ENCODE results near the gene TMEM248. TPM values are rescaled to one million over a fixed set of nuclear protein-coding genes. Genes with fewer than 3 reads are reported as not detected.
"Not testable (repeated sequence)": the region's sequence is repeated elsewhere in the genome, so short reads cannot be mapped to it uniquely, and the experiment has no call there.

TMEM248 gene
- total RNA-seq, 1 experiment from 2014 or later: 126 TPM

DNA sequence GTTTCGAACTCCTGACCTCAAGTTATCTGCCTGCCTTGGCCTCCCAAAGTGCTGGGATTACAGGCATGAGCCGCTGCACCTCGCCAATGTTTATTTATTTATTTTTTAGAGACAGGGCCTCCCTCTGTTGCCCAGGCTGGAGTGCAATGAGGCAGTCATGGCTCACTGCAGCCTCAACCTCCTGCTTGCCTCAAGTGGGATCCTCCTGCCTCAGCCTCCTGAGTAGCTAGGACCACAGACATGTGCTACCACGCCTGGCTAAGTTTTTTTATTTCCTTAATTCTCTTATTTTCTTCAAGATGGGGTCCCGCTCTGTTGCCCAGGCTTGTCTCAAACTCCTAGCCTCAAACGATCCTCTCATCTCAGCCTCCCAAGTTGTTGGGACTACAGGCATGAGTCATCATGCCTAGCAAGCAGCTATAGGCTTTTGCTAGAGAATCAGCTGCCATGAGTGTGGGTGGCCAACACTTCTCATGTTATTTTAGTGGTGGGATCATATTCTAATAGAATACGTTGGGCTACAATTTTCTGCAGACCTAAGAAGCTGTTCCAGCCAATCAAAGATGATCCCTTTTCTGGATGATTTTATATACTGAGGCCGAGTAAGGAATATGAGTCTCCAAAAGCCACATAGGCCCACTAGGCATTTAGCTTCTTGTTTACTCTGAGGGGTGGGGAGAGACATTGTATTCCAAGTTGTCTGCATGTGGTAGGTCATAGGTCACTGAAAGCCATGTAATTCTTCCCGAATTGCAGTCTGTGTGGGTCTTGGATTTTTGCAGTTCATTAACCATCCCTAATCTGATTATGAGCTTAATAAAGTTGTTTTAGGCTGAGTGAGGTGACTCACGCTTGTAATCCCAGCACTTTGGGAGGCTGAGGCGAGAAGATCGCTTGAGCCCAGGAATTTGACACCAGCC lies 7.6 kb upstream of the TMEM248 start:
- Histone ChIP-seq H3K9me2 (replicated peaks; ENCODE audit: insufficient read depth, low read length) (no peaks in the 10 kb centered on the region), H3K36me3 (ENCODE audit: insufficient read depth, low read length) (no peaks in the 10 kb centered on the region), H2AFZ (ENCODE audit: low read length) (no peak overlapping the region), H3K79me2 (ENCODE audit: low read length) (no peaks in the 10 kb centered on the region), H3K27me3 (ENCODE audit: low read length) (no peaks in the 10 kb centered on the region), H3K9me3 (ENCODE audit: low read length) (no peaks in the 10 kb centered on the region), H3K27ac (ENCODE audit: low read length) (no peak overlapping the region), H3K4me3 (ENCODE audit: low read length) (no peak overlapping the region), H3K4me1 (ENCODE audit: low read length) (no peaks in the 10 kb centered on the region), H3K4me2 (ENCODE audit: low read depth, low read length, poor library complexity, severe bottlenecking) (no peak overlapping the region), H3K9ac (ENCODE audit: low read length) (no peak overlapping the region), H4K20me1 (ENCODE audit: insufficient read depth, low read depth, low read length) (no peaks in the 10 kb centered on the region)
- DNase-seq: no peak

DNA sequence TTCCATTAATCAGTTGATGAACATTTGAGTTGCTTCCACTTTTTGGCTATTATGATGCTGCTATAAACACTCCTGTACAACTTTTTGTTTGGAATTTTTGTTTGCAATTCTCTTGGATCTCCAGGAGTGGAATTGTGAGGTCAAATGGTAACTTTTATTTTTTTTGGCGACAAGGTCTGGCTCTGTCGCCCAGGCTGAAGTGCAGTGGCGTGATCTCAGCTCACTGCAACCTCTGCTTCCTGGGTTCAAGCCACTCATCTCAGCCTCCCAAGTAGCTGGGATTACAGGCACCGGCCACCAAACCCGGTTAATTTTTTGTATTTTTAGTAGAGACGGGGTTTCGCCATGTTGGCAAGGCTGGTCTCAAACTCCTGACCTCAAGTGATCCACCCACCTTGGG lies 3.1 kb upstream of the TMEM248 start:
- not testable (repeated sequence) for H3K27me3 ChIP-seq (ENCODE audit: low read length); H4K20me1 ChIP-seq (ENCODE audit: insufficient read depth, low read depth, low read length); H3K9ac ChIP-seq (ENCODE audit: low read length); H3K36me3 ChIP-seq (ENCODE audit: insufficient read depth, low read length); H2AFZ ChIP-seq (ENCODE audit: low read length); H3K9me3 ChIP-seq (ENCODE audit: low read length); H3K4me3 ChIP-seq (ENCODE audit: low read length); H3K9me2 ChIP-seq (replicated peaks; ENCODE audit: insufficient read depth, low read length); H3K27ac ChIP-seq (ENCODE audit: low read length); DNase-seq; H3K4me2 ChIP-seq (ENCODE audit: low read depth, low read length, poor library complexity, severe bottlenecking)
- Histone ChIP-seq H3K4me1 (ENCODE audit: low read length) (peaks cover 13% of the 10 kb centered on the region), H3K79me2 (ENCODE audit: low read length) (peaks cover 25% of the 10 kb centered on the region)

DNA sequence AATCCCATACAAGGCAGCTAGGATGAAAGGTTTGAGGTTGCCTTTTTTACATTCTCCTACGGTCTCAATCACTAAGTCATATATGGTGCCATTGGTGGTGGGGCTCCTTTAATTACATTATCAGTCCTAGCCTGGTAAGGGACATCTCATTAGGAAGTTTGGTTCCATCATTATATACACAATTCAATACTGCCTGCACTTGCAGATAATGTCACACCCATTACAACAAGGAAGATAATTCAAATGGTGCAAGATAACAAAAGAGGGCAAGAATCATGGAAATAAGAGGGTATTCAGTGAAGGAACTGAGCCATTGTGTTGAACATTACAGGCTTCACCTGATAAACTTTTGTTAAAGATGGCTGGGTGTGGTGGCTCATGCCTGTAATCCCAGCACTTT lies 1.7 kb upstream of the TMEM248 start:
- peaks cover 38% of the 10 kb centered on the region for H3K79me2 ChIP-seq (ENCODE audit: low read length)
- no peak overlapping the region for H3K9ac ChIP-seq (ENCODE audit: low read length)
- peaks cover 11% of the 10 kb centered on the region for H4K20me1 ChIP-seq (ENCODE audit: insufficient read depth, low read depth, low read length)
- no peak overlapping the region for H3K4me2 ChIP-seq (ENCODE audit: low read depth, low read length, poor library complexity, severe bottlenecking)
- H3K27ac ChIP-seq (ENCODE audit: low read length): no peak overlapping the region
- no peak overlapping the region for H2AFZ ChIP-seq (ENCODE audit: low read length)
- H3K4me1 ChIP-seq (ENCODE audit: low read length): peaks cover 20% of the 10 kb centered on the region
- peaks cover 9% of the 10 kb centered on the region; the same call in 1 of the 2 replicates for H3K36me3 ChIP-seq (ENCODE audit: insufficient read depth, low read length)
- H3K4me3 ChIP-seq (ENCODE audit: low read length): no peak overlapping the region
- no peaks in the 10 kb centered on the region for H3K9me3 ChIP-seq (ENCODE audit: low read length)
- no peaks in the 10 kb centered on the region for H3K27me3 ChIP-seq (ENCODE audit: low read length)
- no peaks in the 10 kb centered on the region for H3K9me2 ChIP-seq (replicated peaks; ENCODE audit: insufficient read depth, low read length)
- DNase-seq: no peak

DNA sequence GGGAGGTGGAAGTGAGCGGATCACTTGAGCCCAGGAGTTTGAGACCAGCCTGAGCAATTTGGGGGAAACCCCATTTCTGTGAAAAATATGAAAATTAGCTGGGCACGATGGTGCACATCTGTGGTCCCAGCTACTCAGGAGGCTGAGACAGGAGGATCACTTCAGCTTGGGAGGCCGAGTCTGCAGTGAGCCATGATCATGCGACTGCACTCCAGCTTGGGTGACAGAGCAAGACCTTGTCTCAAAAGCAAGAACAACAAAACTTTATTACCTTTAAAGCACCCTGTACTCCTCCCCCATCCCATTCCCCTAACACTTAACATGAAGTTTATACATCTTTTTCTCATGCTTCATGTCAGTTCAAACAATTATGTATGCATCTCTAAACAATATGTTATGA lies 1.3 kb upstream of the TMEM248 start:
- Histone ChIP-seq H3K79me2 (ENCODE audit: low read length) (peaks cover 41% of the 10 kb centered on the region), H3K4me2 (ENCODE audit: low read depth, low read length, poor library complexity, severe bottlenecking) (peak overlapping the region; percentile 71), H3K4me1 (ENCODE audit: low read length) (peaks cover 20% of the 10 kb centered on the region), H3K36me3 (ENCODE audit: insufficient read depth, low read length) (peaks cover 9% of the 10 kb centered on the region; the same call in 1 of the 2 replicates), H3K9ac (ENCODE audit: low read length) (peak overlapping the region; percentile 100), H2AFZ (ENCODE audit: low read length) (no peak overlapping the region), H3K27me3 (ENCODE audit: low read length) (no peaks in the 10 kb centered on the region), H3K9me2 (replicated peaks; ENCODE audit: insufficient read depth, low read length) (no peaks in the 10 kb centered on the region), H4K20me1 (ENCODE audit: insufficient read depth, low read depth, low read length) (peaks cover 11% of the 10 kb centered on the region), H3K9me3 (ENCODE audit: low read length) (no peaks in the 10 kb centered on the region), H3K27ac (ENCODE audit: low read length) (no peak overlapping the region), H3K4me3 (ENCODE audit: low read length) (peak overlapping the region; percentile 100)
- no peak for DNase-seq

DNA sequence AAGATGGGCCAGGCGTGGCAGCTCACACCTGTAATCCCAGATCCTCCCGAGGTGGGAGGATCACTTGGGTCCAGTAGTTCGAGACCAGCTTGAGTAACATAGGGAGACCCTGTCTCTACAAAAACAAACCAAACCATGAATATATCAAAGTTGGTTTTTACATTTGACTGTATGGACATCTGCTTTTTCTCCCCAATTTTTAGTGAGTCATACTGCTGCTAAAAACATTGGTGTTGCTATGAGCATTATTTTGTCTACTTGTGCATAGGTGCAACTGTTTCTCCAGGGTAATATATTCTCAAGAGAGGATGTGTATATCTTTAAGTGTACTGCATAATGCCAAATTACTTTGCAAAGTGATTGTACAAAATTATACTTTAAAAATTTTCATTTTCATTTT lies 769 bp upstream of the TMEM248 start:
- no peaks in the 10 kb centered on the region for H3K9me2 ChIP-seq (replicated peaks; ENCODE audit: insufficient read depth, low read length)
- H3K27me3 ChIP-seq (ENCODE audit: low read length): no peaks in the 10 kb centered on the region
- H3K4me3 ChIP-seq (ENCODE audit: low read length): peak overlapping the region; percentile 100
- H3K4me1 ChIP-seq (ENCODE audit: low read length): peaks cover 20% of the 10 kb centered on the region
- peaks cover 46% of the 10 kb centered on the region for H3K79me2 ChIP-seq (ENCODE audit: low read length)
- peaks cover 9% of the 10 kb centered on the region; the same call in 1 of the 2 replicates for H3K36me3 ChIP-seq (ENCODE audit: insufficient read depth, low read length)
- H3K9me3 ChIP-seq (ENCODE audit: low read length): no peaks in the 10 kb centered on the region
- peaks cover 11% of the 10 kb centered on the region for H4K20me1 ChIP-seq (ENCODE audit: insufficient read depth, low read depth, low read length)
- DNase-seq: peak; percentile 60
- no peak overlapping the region for H2AFZ ChIP-seq (ENCODE audit: low read length)
- peak overlapping the region; percentile 100 for H3K9ac ChIP-seq (ENCODE audit: low read length)
- no peak overlapping the region for H3K27ac ChIP-seq (ENCODE audit: low read length)
- H3K4me2 ChIP-seq (ENCODE audit: low read depth, low read length, poor library complexity, severe bottlenecking): peak overlapping the region; percentile 71

DNA sequence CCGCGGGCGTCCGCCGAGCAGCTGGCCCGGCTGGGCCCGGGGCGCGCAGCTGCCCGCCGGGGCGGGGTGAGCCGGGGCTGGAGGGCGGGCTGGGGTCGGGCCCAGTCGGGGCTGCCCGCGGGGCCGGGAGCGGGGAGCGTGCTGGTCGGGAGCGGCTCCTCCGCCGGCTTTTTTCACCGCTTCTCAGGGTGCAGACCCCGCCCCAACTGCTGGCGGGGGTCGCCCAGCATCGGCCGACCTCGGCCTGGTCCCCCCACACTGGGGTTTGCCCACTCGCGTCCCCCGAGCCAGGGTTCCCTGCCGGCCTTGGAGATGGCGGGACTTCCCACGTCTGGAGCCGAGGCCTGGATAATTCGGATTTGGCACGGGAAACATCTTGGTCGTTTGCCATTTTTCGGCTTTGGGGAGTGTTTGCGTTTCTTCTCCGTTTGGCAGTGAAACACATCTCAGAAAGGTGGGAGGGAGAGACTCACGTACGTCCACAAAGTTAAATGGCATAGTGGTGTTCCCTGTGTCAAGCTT lies 432 bp downstream of the TMEM248 start:
- Histone ChIP-seq H4K20me1 (ENCODE audit: insufficient read depth, low read depth, low read length) (peaks cover 11% of the 10 kb centered on the region), H3K27me3 (ENCODE audit: low read length) (no peaks in the 10 kb centered on the region), H3K4me1 (ENCODE audit: low read length) (peaks cover 20% of the 10 kb centered on the region), H3K79me2 (ENCODE audit: low read length) (peaks cover 58% of the 10 kb centered on the region), H3K9me2 (replicated peaks; ENCODE audit: insufficient read depth, low read length) (no peaks in the 10 kb centered on the region), H3K9ac (ENCODE audit: low read length) (peak overlapping the region; percentile 100), H3K36me3 (ENCODE audit: insufficient read depth, low read length) (peaks cover 9% of the 10 kb centered on the region; the same call in 1 of the 2 replicates), H3K27ac (ENCODE audit: low read length) (peak overlapping the region; percentile 85), H3K4me2 (ENCODE audit: low read depth, low read length, poor library complexity, severe bottlenecking) (peak overlapping the region; percentile 71), H3K9me3 (ENCODE audit: low read length) (no peaks in the 10 kb centered on the region), H3K4me3 (ENCODE audit: low read length) (peak overlapping the region; percentile 100), H2AFZ (ENCODE audit: low read length) (no peak overlapping the region)
- DNase-seq: no peak

DNA sequence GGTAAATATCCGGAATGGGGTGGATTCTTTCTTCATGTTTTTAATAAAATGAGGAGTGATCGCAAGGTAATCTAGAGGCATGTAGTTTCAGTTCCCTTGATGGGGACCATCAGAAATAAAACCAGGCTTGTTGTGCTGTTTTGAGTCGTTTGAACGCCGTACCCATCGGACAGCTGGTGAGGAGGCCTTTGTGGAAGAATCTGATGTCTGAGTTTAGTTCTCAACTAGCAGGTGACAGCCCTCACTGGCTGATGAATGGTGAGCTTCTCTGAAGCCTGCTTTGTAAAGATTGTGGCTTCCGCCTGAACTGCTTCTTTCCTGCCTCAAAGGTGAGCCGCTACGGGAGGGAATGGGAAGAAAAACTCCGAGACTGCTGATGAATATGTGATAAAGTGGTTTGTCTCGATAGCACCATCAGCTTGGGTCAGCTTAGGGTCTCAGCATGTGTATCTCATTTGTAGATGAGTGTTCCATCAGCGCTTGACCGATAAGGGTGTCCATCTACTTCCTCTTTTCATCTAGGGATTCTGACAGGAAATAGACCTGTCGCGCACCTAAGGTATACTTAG lies 977 bp downstream of the TMEM248 start:
- Histone ChIP-seq H3K36me3 (ENCODE audit: insufficient read depth, low read length) (peaks cover 9% of the 10 kb centered on the region; the same call in 1 of the 2 replicates), H3K9me3 (ENCODE audit: low read length) (no peaks in the 10 kb centered on the region), H3K79me2 (ENCODE audit: low read length) (peaks cover 64% of the 10 kb centered on the region), H3K9ac (ENCODE audit: low read length) (peak overlapping the region; percentile 100), H3K27ac (ENCODE audit: low read length) (peak overlapping the region; percentile 85), H3K4me3 (ENCODE audit: low read length) (peak overlapping the region; percentile 100), H4K20me1 (ENCODE audit: insufficient read depth, low read depth, low read length) (peaks cover 11% of the 10 kb centered on the region), H3K4me2 (ENCODE audit: low read depth, low read length, poor library complexity, severe bottlenecking) (peak overlapping the region; percentile 71), H3K4me1 (ENCODE audit: low read length) (peaks cover 20% of the 10 kb centered on the region), H3K9me2 (replicated peaks; ENCODE audit: insufficient read depth, low read length) (no peaks in the 10 kb centered on the region), H3K27me3 (ENCODE audit: low read length) (no peaks in the 10 kb centered on the region), H2AFZ (ENCODE audit: low read length) (no peak overlapping the region)
- DNase-seq: peak; percentile 77

DNA sequence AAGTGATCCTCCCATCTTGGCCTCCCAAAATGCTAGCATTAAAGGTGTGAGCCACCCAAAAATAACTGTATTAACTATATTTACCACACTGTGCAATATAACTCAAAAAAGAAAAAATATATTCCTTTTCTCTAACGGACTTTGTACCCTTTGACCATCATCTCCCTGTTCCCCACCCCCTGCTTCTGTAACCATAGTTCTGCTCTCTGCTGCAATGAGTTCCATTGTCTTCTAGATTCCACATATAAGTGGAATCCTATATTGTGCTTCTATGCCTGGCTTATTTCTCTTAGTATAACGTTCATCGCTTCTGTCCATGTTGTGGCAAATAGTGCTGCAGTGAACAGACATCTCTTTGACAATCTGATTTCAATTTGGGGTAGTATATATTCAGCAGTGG lies 4.2 kb downstream of the TMEM248 start:
- Histone ChIP-seq H3K4me3 (ENCODE audit: low read length) (no peak overlapping the region), H3K4me2 (ENCODE audit: low read depth, low read length, poor library complexity, severe bottlenecking) (no peak overlapping the region), H4K20me1 (ENCODE audit: insufficient read depth, low read depth, low read length) (peaks cover 32% of the 10 kb centered on the region)

More for the DNA sequence above, 4.2 kb downstream of the TMEM248 start:
- no peaks in the 10 kb centered on the region for H3K9me2 ChIP-seq (replicated peaks; ENCODE audit: insufficient read depth, low read length)
- no peaks in the 10 kb centered on the region for H3K9me3 ChIP-seq (ENCODE audit: low read length)
- no peak overlapping the region for H2AFZ ChIP-seq (ENCODE audit: low read length)
- H3K27ac ChIP-seq (ENCODE audit: low read length): no peak overlapping the region
- DNase-seq: no peak
- peaks cover 92% of the 10 kb centered on the region for H3K79me2 ChIP-seq (ENCODE audit: low read length)
- no peaks in the 10 kb centered on the region for H3K27me3 ChIP-seq (ENCODE audit: low read length)
- H3K4me1 ChIP-seq (ENCODE audit: low read length): peaks cover 14% of the 10 kb centered on the region
- H3K9ac ChIP-seq (ENCODE audit: low read length): no peak overlapping the region
- H3K36me3 ChIP-seq (ENCODE audit: insufficient read depth, low read length): peaks cover 23% of the 10 kb centered on the region
